Suppressor macrophage treated with lipopolysaccharide for 1 hour (primary cell): ENCODE measurements around the gene ZDHHC9.
A peak's percentile ranks its signal among the peaks of the same experiment; 100 is the strongest.

Experiments used
- DNase-seq, 3 donors: peaks; one replicate each; pipeline ENCODE4 v3.0.0-alpha.2; 2020 to 2022

The ZDHHC9 gene

DNA sequence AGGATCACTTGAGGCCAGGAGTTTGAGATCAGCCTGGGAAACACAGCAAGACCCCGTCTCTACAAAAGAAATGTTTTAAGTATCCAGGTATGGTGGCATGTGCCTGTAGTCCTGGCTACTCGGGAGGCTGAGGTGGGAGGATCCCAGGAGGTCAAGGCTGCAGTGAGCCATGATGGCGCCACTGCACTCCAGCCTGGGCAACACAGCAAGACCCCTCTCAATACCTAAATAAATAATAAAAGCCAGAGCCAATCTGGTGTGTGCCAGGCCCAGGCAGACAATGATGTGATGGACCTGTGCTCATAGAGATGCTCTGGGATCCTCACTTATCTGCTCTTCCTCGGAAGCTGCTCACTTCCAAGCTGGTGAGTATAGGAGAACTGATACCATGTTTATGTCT is 82.1 kb downstream of the ZDHHC9 start:
- no peak for DNase-seq

DNA sequence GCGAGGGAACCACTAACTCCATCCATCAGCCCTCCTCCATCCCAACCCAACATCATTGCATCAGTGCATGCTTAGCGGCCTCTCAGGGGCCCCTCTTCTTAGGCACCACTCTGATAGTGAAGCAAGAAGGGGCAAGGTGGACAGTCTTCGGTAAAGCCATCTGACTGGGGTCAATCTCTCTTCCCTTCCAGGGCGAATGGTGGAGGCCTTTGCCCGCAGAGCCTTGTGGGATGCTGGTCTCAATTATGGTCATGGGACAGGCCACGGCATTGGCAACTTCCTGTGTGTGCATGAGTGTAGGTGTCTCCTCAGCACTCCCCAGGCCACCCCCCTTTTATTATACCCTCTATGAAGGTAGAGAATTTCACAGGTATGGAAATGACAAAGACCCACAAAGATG is 82.7 kb downstream of the ZDHHC9 start:
- DNase-seq, result no peak

DNA sequence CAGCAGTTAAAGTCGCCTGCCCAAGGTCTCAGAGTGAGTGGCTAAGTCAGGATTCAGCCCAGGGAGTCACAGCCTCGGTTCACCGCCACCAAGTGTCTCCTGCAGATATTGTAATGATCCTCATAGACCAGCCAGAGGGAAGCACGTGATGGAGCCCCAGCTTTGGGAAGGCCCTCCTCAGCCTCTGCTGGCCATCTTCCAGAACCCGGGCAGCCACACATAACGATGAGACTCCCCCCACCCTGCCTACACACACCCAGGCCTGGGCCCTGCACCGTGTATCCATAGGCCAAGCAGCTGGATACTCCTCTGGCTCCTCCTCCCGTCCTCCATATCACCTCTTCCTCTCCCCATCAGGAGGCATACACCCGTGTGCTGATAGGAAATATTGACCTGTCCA is 83.5 kb downstream of the ZDHHC9 start:
- no peak for DNase-seq

DNA sequence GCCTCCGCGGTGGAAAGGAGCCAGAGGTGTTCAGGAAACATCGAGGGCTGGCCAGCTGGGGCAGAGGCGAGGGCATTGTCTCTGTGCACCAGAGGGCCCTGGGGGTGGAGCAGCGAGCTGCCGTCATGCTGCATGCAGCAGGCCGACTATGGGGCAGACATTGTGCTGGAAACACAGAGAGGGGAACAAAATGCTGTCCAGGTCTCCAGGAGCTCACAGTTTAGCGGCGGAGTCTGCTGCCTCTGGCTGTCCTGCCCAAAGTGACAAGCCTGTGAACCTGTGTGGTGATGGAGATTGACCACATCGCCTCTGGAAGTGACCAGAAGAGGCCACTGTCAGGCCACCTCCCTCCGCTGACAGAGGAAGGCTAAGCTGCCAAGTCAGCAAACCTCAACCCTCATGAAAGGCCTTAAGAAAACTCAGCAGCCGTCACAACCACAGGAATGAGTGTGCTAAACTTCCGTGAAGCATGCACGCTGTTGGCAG is 84.1 kb downstream of the ZDHHC9 start:
- peak; percentile 69 to 71 (median 69) for DNase-seq

DNA sequence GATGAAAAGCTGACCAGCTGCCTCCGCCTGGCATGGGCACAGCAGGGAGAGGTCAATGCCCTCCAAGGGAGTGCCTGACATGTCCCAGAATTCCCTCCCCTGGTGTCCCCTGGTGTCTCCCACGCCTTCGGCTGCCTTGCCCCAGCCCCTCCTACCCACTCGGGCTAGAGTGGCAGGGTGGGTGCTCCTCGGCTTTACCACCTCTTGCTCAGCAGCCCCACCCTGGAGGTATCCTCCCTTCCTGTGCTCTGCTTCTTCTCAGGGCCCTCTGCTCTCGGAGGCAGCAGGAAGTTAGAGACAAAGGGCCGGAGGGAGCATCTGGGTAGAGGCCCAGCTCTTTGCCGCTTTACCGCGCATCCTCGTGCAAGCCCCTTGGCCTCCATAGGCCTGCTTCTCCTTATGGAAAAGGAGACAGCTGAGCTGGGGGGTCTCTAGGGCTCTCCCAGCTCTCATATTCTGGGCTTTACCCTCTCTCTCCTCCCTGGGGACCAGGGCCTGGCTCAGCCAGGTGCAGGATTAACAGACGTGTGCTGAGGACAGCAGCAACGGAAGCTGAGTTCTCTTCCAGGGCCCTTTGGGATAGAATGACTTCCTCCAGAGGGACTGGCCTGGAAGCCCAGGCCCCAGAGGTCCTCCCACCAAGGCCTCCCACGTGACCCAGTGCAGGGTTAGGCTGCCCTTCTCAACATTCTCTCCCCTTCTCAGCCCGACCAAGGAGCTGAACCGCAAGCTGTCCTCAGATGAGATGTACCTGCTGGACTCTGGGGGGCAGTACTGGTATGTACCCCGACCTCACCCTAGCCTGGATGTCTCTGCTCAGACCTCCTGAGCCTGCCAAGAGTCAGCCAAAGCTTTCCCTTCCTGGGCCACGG is 87.7 kb downstream of the ZDHHC9 start:
- no peak for DNase-seq

DNA sequence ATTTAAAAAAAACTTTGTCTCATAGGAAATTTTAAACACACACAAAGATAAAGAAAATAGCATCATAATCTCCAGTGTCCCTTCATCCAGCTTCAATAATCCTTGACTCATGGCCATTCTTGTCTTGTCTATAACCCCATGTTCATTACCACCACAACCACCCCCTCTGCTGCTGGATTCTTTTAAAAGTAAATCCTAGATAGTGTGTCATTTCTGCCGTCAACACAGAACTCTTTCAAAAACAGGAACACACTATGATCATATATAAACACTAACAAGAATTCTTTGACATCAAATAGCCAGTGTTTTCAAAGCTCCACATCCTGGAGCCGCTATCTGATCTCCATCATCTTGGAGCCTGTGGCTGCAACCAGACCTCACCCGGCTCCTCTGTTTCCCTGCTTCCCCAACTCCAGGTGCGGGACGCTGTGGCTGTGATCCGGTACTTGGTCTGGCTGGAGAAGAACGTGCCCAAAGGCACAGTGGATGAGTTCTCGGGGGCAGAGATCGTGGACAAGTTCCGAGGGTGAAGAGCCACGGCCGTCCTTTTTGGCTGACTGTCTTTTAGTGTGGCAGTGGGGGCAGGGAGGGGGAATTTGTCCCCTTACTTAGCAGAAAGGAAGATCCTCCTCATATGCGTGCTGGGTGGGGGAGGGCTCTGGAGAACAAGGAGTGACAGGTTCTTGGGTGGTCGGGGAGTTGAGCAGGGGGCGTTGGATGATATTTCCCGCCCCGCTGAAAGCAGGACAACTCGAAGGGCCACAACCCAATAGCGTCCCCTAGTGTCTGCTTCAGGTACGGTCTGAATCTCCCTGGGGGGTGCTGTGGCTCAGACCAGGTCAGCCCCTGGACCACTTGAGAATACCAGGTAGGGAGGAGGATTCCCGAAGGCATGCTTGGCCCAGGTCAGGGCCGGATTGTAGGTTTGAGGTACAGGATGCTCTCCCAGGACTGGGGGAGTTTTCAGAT is 89.3 kb downstream of the ZDHHC9 start:
- peak; percentile 43 to 59 (median 52) for DNase-seq
